H1 (cell line): ENCODE results near the gene SPON2. TPM values are rescaled to one million over a fixed set of nuclear protein-coding genes. Genes with fewer than 3 reads are reported as not detected.

Source experiments
- CTCF ChIA-PET: fragments of 300-600 bp; sonication (Branson Sonifier 250); formaldehyde crosslinking; loops from one replicate; lab custom pipeline; 2021; ENCODE audit not compliant: partially characterized antibody; lab: Charles Lee
- POLR2A ChIA-PET: fragments of 300-600 bp; sonication (Branson Sonifier 250); formaldehyde crosslinking; loops from one replicate; lab custom pipeline; 2021; ENCODE audit warnings: inconsistent platforms; ENCODE audit not compliant: partially characterized antibody; lab: Charles Lee
- DNase-seq, 2 experiments: peaks; one replicate each; pipeline versions ENCODE4 v3.0.0 to v3.0.0-alpha.2; 2010 to 2022; ENCODE audit warnings: low spot score in 2 of 2, low read depth in 1 of 2, mixed read lengths in 1 of 2
- FAIRE-seq: peaks from 2 replicates; lab custom pipeline; 2011; peaks lifted over from hg19 to GRCh38; lab: Jason Lieb, UNC
- H2AFZ ChIP-seq: 2 replicates; pipeline ENCODE4 v1.8.1; 2012; ENCODE audit warnings: low read length, inconsistent platforms
- H2AK5ac ChIP-seq: 2 replicates; pipeline ENCODE4 v1.6.1; 2013; ENCODE audit warnings: low read depth, low read length
- H2BK120ac ChIP-seq: replicated peaks from 2 replicates; pipeline ENCODE3; 2013; ENCODE audit warnings: low read depth, low read length, inconsistent platforms
- H2BK12ac ChIP-seq: 2 replicates; pipeline ENCODE4 v1.6.1; 2013; ENCODE audit warnings: low read depth, low read length
- H2BK15ac ChIP-seq: 2 replicates; pipeline ENCODE4 v1.6.1; 2013; ENCODE audit warnings: low read length
- H2BK20ac ChIP-seq: 2 replicates; pipeline ENCODE4 v1.6.1; 2013; ENCODE audit warnings: low read length
- H2BK5ac ChIP-seq: 2 replicates; pipeline ENCODE4 v1.6.1; 2013; ENCODE audit warnings: low read depth, low read length
- H3K14ac ChIP-seq: 2 replicates; pipeline ENCODE4 v1.6.1; 2013; ENCODE audit warnings: inconsistent platforms; ENCODE audit not compliant: insufficient read length
- H3K18ac ChIP-seq: 2 replicates; pipeline ENCODE4 v1.6.1; 2013; ENCODE audit warnings: low read length; ENCODE audit errors: extremely low read depth
- H3K23ac ChIP-seq: 2 replicates; pipeline ENCODE4 v1.6.1; 2013; ENCODE audit warnings: inconsistent platforms; ENCODE audit not compliant: insufficient read length
- H3K23me2 ChIP-seq: 2 replicates; pipeline ENCODE4 v1.6.1; 2013; ENCODE audit warnings: low read depth, low read length
- H3K27ac ChIP-seq: 2 replicates; pipeline ENCODE4 v1.6.1; 2011; ENCODE audit warnings: low read depth, low read length, inconsistent platforms
- H3K27me3 ChIP-seq, 4 experiments: replicated peaks in 1 of 4; 1 replicate in 1 of 4; 2 replicates in 3 of 4; pipeline versions ENCODE4 v1.6.1 to v1.8.1; 2011 to 2013; ENCODE audit warnings: low read length in 3 of 4, mild to moderate bottlenecking in 3 of 4, inconsistent platforms in 2 of 4, mixed read lengths in 2 of 4, moderate library complexity in 1 of 4; ENCODE audit not compliant: control insufficient read depth in 3 of 4, insufficient read depth in 3 of 4; ENCODE audit errors: extremely low read depth in 1 of 4
- H3K36me3 ChIP-seq, 4 experiments: 2 replicates each; pipeline versions ENCODE4 v1.6.1 to v1.8.1; 2011 to 2013; ENCODE audit warnings: mild to moderate bottlenecking in 4 of 4, low read length in 3 of 4, moderate library complexity in 2 of 4, control low read depth in 1 of 4, inconsistent platforms in 1 of 4; ENCODE audit not compliant: insufficient read depth in 4 of 4, control insufficient read depth in 2 of 4
- H3K4ac ChIP-seq: replicated peaks from 2 replicates; pipeline ENCODE3; 2013; ENCODE audit warnings: low read length, low read depth, mixed read lengths, inconsistent platforms; ENCODE audit not compliant: insufficient read length
- H3K4me1 ChIP-seq, 4 experiments: replicated peaks in 1 of 4; 1 replicate in 1 of 4; 2 replicates in 3 of 4; pipeline versions ENCODE4 v1.6.1 to v1.8.1; 2011 to 2013; ENCODE audit warnings: low read length in 3 of 4, inconsistent platforms in 2 of 4, mixed read lengths in 1 of 4; ENCODE audit not compliant: insufficient read depth in 4 of 4, control insufficient read depth in 3 of 4
- H3K4me2 ChIP-seq, 2 experiments: 2 replicates each; pipeline versions ENCODE4 v1.6.1 to v1.8.1; 2011 to 2013; ENCODE audit warnings: low read depth in 2 of 2, low read length in 2 of 2, control low read depth in 1 of 2, inconsistent platforms in 1 of 2, mild to moderate bottlenecking in 1 of 2; ENCODE audit not compliant: insufficient read depth in 1 of 2
- H3K4me3 ChIP-seq, 4 experiments: fragments of 200-600, 300-600 bp in 1 of 4; sonication (generic), shearing (Covaris generic), sonication (Bioruptor Twin) in 1 of 4; 2 replicates each; pipeline versions ENCODE4 v1.5.1 to v1.8.1; 2011 to 2016; ENCODE audit warnings: low read length in 4 of 4, low read depth in 3 of 4, control low read depth in 2 of 4, inconsistent platforms in 2 of 4, mild to moderate bottlenecking in 2 of 4, mixed read lengths in 1 of 4, moderate library complexity in 1 of 4; ENCODE audit not compliant: insufficient read depth in 2 of 4; ENCODE audit errors: extremely low read depth in 1 of 4
- H3K56ac ChIP-seq: replicated peaks from 2 replicates; pipeline ENCODE3; 2013; ENCODE audit warnings: low read depth, mild to moderate bottlenecking, mixed read lengths, low read length, inconsistent platforms; ENCODE audit not compliant: insufficient read length
- H3K79me1 ChIP-seq: 2 replicates; pipeline ENCODE4 v1.6.1; 2013; ENCODE audit warnings: low read depth, low read length, control low read depth
- H3K79me2 ChIP-seq, 2 experiments: 2 replicates each; pipeline versions ENCODE4 v1.6.1 to v1.8.1; 2012 to 2013; ENCODE audit warnings: low read length in 2 of 2, mild to moderate bottlenecking in 2 of 2, inconsistent platforms in 1 of 2; ENCODE audit not compliant: insufficient read depth in 2 of 2, control insufficient read depth in 1 of 2
- H3K9ac ChIP-seq, 4 experiments: replicated peaks in 1 of 4; 1 replicate in 1 of 4; 2 replicates in 3 of 4; pipeline versions ENCODE4 v1.6.1 to v1.8.1; 2011 to 2013; ENCODE audit warnings: low read depth in 3 of 4, low read length in 3 of 4, control low read depth in 2 of 4, mild to moderate bottlenecking in 2 of 4, moderate library complexity in 2 of 4, inconsistent platforms in 1 of 4; ENCODE audit errors: extremely low read depth in 1 of 4
- H3K9me3 ChIP-seq, 2 experiments: 2 replicates each; pipeline versions ENCODE4 v1.6.1 to v1.8.1; 2012 to 2013; ENCODE audit warnings: mild to moderate bottlenecking in 2 of 2, moderate library complexity in 2 of 2, control low read depth in 1 of 2, inconsistent platforms in 1 of 2, low read depth in 1 of 2, low read length in 1 of 2, mixed read lengths in 1 of 2; ENCODE audit not compliant: insufficient read depth in 2 of 2
- H4K20me1 ChIP-seq, 2 experiments: replicated peaks in 1 of 2; 2 replicates each; pipeline versions ENCODE3 to v1.8.1; 2011 to 2013; ENCODE audit warnings: inconsistent platforms in 2 of 2, low read length in 2 of 2, mild to moderate bottlenecking in 1 of 2; ENCODE audit not compliant: insufficient read depth in 2 of 2, control insufficient read depth in 1 of 2
- H4K5ac ChIP-seq: 2 replicates; pipeline ENCODE4 v1.6.1; 2013; ENCODE audit warnings: low read length, low read depth, mixed read lengths, inconsistent platforms; ENCODE audit not compliant: insufficient read length
- H4K8ac ChIP-seq: 2 replicates; pipeline ENCODE4 v1.8.0; 2013; ENCODE audit warnings: mild to moderate bottlenecking, moderate library complexity, low read length, inconsistent platforms; ENCODE audit not compliant: insufficient read depth; ENCODE audit errors: extremely low read depth
- H4K91ac ChIP-seq: replicated peaks from 2 replicates; pipeline ENCODE3; 2013; ENCODE audit warnings: low read length, mixed read lengths, inconsistent platforms; ENCODE audit not compliant: insufficient read length
- BCL11A ChIP-seq, 2 experiments: IDR thresholded peaks; one replicate each; pipeline ENCODE4 v1.6.1; 2011; ENCODE audit warnings: low read depth in 2 of 2, low read length in 2 of 2, mild to moderate bottlenecking in 2 of 2
- EGR1 ChIP-seq: IDR thresholded peaks from 2 replicates; pipeline ENCODE4 v1.6.1; 2011; ENCODE audit warnings: low read depth, low read length, borderline replicate concordance
- EP300 ChIP-seq, 2 experiments: IDR thresholded peaks; 1 replicate in 1 of 2; 2 replicates in 1 of 2; pipeline ENCODE4 v1.6.1; 2011 to 2012; ENCODE audit warnings: low read depth in 2 of 2, low read length in 2 of 2, mild to moderate bottlenecking in 2 of 2, borderline replicate concordance in 1 of 2, inconsistent platforms in 1 of 2, moderate library complexity in 1 of 2
- KDM1A ChIP-seq: fragments of 200-600, 300-600 bp; sonication (generic); IDR thresholded peaks from 2 replicates; pipeline ENCODE4 v1.7.1; 2016; ENCODE audit warnings: mild to moderate bottlenecking, low read length, borderline replicate concordance
- NANOG ChIP-seq: IDR thresholded peaks from 2 replicates; pipeline ENCODE4 v1.6.1; 2011; ENCODE audit warnings: low read length, low read depth, mild to moderate bottlenecking, inconsistent platforms; ENCODE audit not compliant: insufficient read depth, poor library complexity, severe bottlenecking
- TAF1 ChIP-seq: IDR thresholded peaks from 2 replicates; pipeline ENCODE4 v1.6.1; 2011; ENCODE audit warnings: mild to moderate bottlenecking, low read depth, low read length
- TBP ChIP-seq: IDR thresholded peaks from 2 replicates; pipeline ENCODE4 v1.6.1; 2011; ENCODE audit warnings: low read depth, low read length, improper control_type of control experiment
- WGBS, 2 experiments: shearing (Covaris generic) in 1 of 2; methylation state at CpG; one replicate each; pipeline versions ENCODE4 v1.1.6 to v1.1.7; 2013 to 2015; ENCODE audit warnings: low lambda C conversion rate in 2 of 2, mixed read lengths in 2 of 2, inconsistent platforms in 1 of 2, low coverage in 1 of 2, missing lambda C conversion rate in 1 of 2; ENCODE audit not compliant: insufficient replicate concordance in 2 of 2, insufficient coverage in 1 of 2, insufficient read length in 1 of 2; ENCODE audit errors: extremely low coverage in 1 of 2, missing lambda C conversion rate in 1 of 2; 5-methylcytosine and 5-hydroxymethylcytosine counted together
- polyA plus RNA-seq, 7 experiments: library from polyadenylated mRNA; depleted of rRNA in 3 of 7; stranded (reverse) in 5 of 7; unstranded in 2 of 7; fragments of >200 nt in 5 of 7; fragments of 200-250 nt in 2 of 7; gene quantifications; 1 replicate in 5 of 7; 2 replicates in 1 of 7; 4 replicates in 1 of 7; pipeline versions ENCODE4 v1.2.1 to v1.2.3, GENCODE V29; 2011 to 2013; ENCODE audit warnings: missing spikeins in 2 of 7, mixed read lengths in 2 of 7
- total RNA-seq: library from RNA; stranded (reverse); fragmentation: NEBNext Ultra II Directional; extraction: Animal tissue kit (Norgen Biotek cat#: 25700); gene quantifications from 2 replicates; pipeline ENCODE4 v1.2.1, GENCODE V29; 2021
- TF ChIP-seq, protein P1 (sequence below): IDR thresholded peaks from 2 replicates; pipeline ENCODE4 v1.6.1; 2011; ENCODE audit warnings: low read length, improper control_type of control experiment
- TF ChIP-seq, protein P2 (sequence below): IDR thresholded peaks from 2 replicates; pipeline ENCODE4 v1.6.1; 2012; ENCODE audit warnings: low read length, inconsistent platforms
- TF ChIP-seq, protein P3 (sequence below): IDR thresholded peaks from 2 replicates; pipeline ENCODE4 v1.6.1; 2011; ENCODE audit warnings: low read depth, mild to moderate bottlenecking, low read length; ENCODE audit not compliant: insufficient read depth

The SPON2 gene
- total and polyA plus RNA-seq, 2 of the 8 experiments (the other 6 are each of a cell fraction or from before 2014, with no cell fraction given) = 2.8 to 3.2 TPM

GRCh38 chr4:1216869-1217294 is 44.5 kb upstream of the SPON2 start:
- Histone ChIP-seq H2AK5ac (no peak overlapping the region), H2BK12ac (no peak overlapping the region), H3K4me2 (no peak overlapping the region), H3K9ac (no peak overlapping the region), H3K27me3 (no peaks in the 10 kb centered on the region), H4K8ac (no peak overlapping the region; the same call in 1 of the 2 replicates), H2BK15ac (no peak overlapping the region), H2BK20ac (no peak overlapping the region), H2BK120ac (no peak overlapping the region), H3K23me2 (no peaks in the 10 kb centered on the region), H3K36me3 (peaks cover 5 to 47% (median 11%) of the 10 kb centered on the region in 4 experiments; a peak in 6 of 8 replicates), H4K20me1 (peaks cover 2 to 13% of the 10 kb centered on the region in 2 experiments), H3K14ac (no peak overlapping the region), H2BK5ac (no peak overlapping the region), H3K56ac (no peak overlapping the region), H3K79me2 (no peaks in the 10 kb centered on the region), H3K23ac (no peak overlapping the region), H3K4me3 (no peak overlapping the region), H3K79me1 (peaks cover 2% of the 10 kb centered on the region; the same call in 1 of the 2 replicates), H3K27ac (no peak overlapping the region), H3K18ac (no peak overlapping the region), H3K4me1 (no peaks in the 10 kb centered on the region), H3K4ac (no peak overlapping the region), H3K9me3 (no peaks in the 10 kb centered on the region), H2AFZ (no peak overlapping the region), H4K91ac (no peak overlapping the region), H4K5ac (no peak overlapping the region)
- 86% methylated on average over 13 of the region's 21 CpGs; no CpG with 5 or more reads in 1 of the 2 experiments for WGBS, 2 experiments
- ChIA-PET POLR2A (interaction anchor here (0.9 to 1.4 kb wide), 3 partner anchors 9 to 31 kb away, joined by 3 to 4 read pairs (median 3); no protein-coding TSS in a partner anchor), CTCF (interaction anchor here (1.0 kb wide), 1 partner anchor 17 kb away, joined by 3 read pairs; no protein-coding TSS in a partner anchor)
- DNase-seq = no peak
- FAIRE-seq = no peak
- TF ChIP-seq EP300 (IDR thresholded peaks at IDR 0.05; ENCODE audit: borderline replicate concordance in 1 of 2, low read depth in 2 of 2, low read length in 2 of 2) (no peak), KDM1A (no peak), TBP (no peak), NANOG (no peak), BCL11A (IDR thresholded peaks at IDR 0.05; ENCODE audit: low read depth in 2 of 2, low read length in 2 of 2) (no peak), EGR1 (no peak), TAF1 (no peak)
- TF ChIP-seq, protein P1, sequence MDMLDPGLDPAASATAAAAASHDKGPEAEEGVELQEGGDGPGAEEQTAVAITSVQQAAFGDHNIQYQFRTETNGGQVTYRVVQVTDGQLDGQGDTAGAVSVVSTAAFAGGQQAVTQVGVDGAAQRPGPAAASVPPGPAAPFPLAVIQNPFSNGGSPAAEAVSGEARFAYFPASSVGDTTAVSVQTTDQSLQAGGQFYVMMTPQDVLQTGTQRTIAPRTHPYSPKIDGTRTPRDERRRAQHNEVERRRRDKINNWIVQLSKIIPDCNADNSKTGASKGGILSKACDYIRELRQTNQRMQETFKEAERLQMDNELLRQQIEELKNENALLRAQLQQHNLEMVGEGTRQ = no peak
- TF ChIP-seq, protein P2, sequence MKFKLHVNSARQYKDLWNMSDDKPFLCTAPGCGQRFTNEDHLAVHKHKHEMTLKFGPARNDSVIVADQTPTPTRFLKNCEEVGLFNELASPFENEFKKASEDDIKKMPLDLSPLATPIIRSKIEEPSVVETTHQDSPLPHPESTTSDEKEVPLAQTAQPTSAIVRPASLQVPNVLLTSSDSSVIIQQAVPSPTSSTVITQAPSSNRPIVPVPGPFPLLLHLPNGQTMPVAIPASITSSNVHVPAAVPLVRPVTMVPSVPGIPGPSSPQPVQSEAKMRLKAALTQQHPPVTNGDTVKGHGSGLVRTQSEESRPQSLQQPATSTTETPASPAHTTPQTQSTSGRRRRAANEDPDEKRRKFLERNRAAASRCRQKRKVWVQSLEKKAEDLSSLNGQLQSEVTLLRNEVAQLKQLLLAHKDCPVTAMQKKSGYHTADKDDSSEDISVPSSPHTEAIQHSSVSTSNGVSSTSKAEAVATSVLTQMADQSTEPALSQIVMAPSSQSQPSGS = no peak
- TF ChIP-seq, protein P3, sequence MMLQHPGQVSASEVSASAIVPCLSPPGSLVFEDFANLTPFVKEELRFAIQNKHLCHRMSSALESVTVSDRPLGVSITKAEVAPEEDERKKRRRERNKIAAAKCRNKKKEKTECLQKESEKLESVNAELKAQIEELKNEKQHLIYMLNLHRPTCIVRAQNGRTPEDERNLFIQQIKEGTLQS = no peak
